Measurements from ENCODE around the gene TRAPPC2.
"Not testable (repeated sequence)": the region's sequence is repeated elsewhere in the genome, so short reads cannot be mapped to it uniquely, and the experiment has no call there.

DNA sequence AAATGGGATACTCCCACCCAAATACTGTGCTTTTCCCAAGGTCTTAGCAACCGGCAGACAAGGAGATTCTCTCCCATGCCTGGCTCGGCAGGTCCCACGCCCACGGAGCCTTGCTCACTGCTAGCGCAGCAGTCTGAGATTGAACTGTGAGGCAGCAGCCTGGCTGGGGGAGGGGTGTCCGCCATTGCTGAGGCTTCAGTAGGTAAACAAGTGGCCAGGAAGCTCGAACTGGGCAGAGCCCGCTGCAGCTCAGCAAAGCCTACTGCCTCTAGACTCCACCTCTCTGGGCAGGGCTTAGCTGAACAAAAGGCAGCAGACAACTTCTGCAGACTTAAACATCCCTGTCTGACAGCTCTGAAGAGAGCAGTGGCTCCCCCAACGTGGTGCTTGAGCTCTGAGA lies 9.5 kb downstream of the TRAPPC2 start:
- TF ChIP-seq, protein P1, sequence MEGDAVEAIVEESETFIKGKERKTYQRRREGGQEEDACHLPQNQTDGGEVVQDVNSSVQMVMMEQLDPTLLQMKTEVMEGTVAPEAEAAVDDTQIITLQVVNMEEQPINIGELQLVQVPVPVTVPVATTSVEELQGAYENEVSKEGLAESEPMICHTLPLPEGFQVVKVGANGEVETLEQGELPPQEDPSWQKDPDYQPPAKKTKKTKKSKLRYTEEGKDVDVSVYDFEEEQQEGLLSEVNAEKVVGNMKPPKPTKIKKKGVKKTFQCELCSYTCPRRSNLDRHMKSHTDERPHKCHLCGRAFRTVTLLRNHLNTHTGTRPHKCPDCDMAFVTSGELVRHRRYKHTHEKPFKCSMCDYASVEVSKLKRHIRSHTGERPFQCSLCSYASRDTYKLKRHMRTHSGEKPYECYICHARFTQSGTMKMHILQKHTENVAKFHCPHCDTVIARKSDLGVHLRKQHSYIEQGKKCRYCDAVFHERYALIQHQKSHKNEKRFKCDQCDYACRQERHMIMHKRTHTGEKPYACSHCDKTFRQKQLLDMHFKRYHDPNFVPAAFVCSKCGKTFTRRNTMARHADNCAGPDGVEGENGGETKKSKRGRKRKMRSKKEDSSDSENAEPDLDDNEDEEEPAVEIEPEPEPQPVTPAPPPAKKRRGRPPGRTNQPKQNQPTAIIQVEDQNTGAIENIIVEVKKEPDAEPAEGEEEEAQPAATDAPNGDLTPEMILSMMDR (conservative IDR thresholded peaks at IDR 0.05 in 1 of 2, IDR thresholded peaks at IDR 0.05 in 1 of 2; ENCODE audit: extremely low read depth in 1 of 2, insufficient read depth in 1 of 2, low read depth in 1 of 2, low read length in 2 of 2) = not testable (repeated sequence)
- not testable (repeated sequence) for TF ChIP-seq EZH2 (IDR thresholded peaks at IDR 0.05; ENCODE audit: borderline replicate concordance, low read length)
